GM12892 (cell line): ENCODE results near the gene CUBN.

Experiments used
- DNase-seq: peaks from one replicate; pipeline ENCODE4 v3.0.0; 2011; ENCODE audit not compliant: insufficient read length
- FAIRE-seq: peaks from 2 replicates; lab custom pipeline; 2011; peaks lifted over from hg19 to GRCh38; lab: Jason Lieb, UNC
- POLR2A ChIP-seq: IDR thresholded peaks from 2 replicates; pipeline ENCODE4 v1.6.1; 2011; ENCODE audit warnings: low read depth, low read length, control low read depth
- POLR2AphosphoS5 ChIP-seq: IDR thresholded peaks from 2 replicates; pipeline ENCODE4 v1.6.1; 2011; ENCODE audit warnings: low read depth, low read length, control low read depth
- TAF1 ChIP-seq: IDR thresholded peaks from 2 replicates; pipeline ENCODE4 v1.6.1; 2011; ENCODE audit warnings: low read depth, mild to moderate bottlenecking, control low read depth, low read length, borderline replicate concordance

The CUBN gene

GRCh38 chr10:16996530-16996964, 133.1 kb downstream of the CUBN start:
- no peak for FAIRE-seq
- no peak for DNase-seq
- TF ChIP-seq POLR2A: no peak

GRCh38 chr10:16995867-16996529, 133.6 kb downstream of the CUBN start:
- DNase-seq: no peak

GRCh38 chr10:16993186-16993585, 136.4 kb downstream of the CUBN start:
- FAIRE-seq: no peak
- TF ChIP-seq POLR2AphosphoS5 (no peak), POLR2A (no peak), TAF1 (no peak)
- no peak for DNase-seq

More at GRCh38 chr10:16995867-16996529, 133.6 kb downstream of the CUBN start:
- TF ChIP-seq POLR2AphosphoS5: no peak
- no peak for TF ChIP-seq POLR2A
- TF ChIP-seq TAF1: no peak
- no peak for FAIRE-seq

- DNase-seq (no peak), FAIRE-seq (no peak)
- no peak for TF ChIP-seq POLR2A
- no peak for TF ChIP-seq POLR2AphosphoS5
- no peak for TF ChIP-seq TAF1
These were observed 136.9 kb downstream of the CUBN start for GRCh38 chr10:16992611-16993119.

GRCh38 chr10:16991011-16991410, 138.6 kb downstream of the CUBN start:
- FAIRE-seq: no peak
- DNase-seq: no peak
- TF ChIP-seq POLR2A (no peak), POLR2AphosphoS5 (no peak), TAF1 (no peak)

GRCh38 chr10:16989826-16990293, 139.8 kb downstream of the CUBN start:
- TF ChIP-seq POLR2A: no peak
- no peak for TF ChIP-seq TAF1
- TF ChIP-seq POLR2AphosphoS5: no peak
- no peak for FAIRE-seq
- no peak for DNase-seq

GRCh38 chr10:16988900-16989299, 140.7 kb downstream of the CUBN start:
- FAIRE-seq (no peak), DNase-seq (no peak)
- TF ChIP-seq POLR2A (no peak), TAF1 (no peak), POLR2AphosphoS5 (no peak)

- DNase-seq: no peak
- FAIRE-seq: no peak
- no peak for TF ChIP-seq POLR2AphosphoS5
- no peak for TF ChIP-seq POLR2A
- no peak for TF ChIP-seq TAF1
These were observed 141.5 kb downstream of the CUBN start for GRCh38 chr10:16987976-16988610.

GRCh38 chr10:16987206-16987621, 142.4 kb downstream of the CUBN start:
- DNase-seq (no peak), FAIRE-seq (no peak)
- no peak for TF ChIP-seq TAF1
- no peak for TF ChIP-seq POLR2A
- no peak for TF ChIP-seq POLR2AphosphoS5

GRCh38 chr10:16986406-16987205, 143.0 kb downstream of the CUBN start:
- no peak for TF ChIP-seq POLR2A
- no peak for TF ChIP-seq POLR2AphosphoS5
- no peak for TF ChIP-seq TAF1
- DNase-seq: no peak
- FAIRE-seq: no peak

- FAIRE-seq (no peak), DNase-seq (no peak)
- TF ChIP-seq POLR2A: no peak
- TF ChIP-seq TAF1: no peak
- no peak for TF ChIP-seq POLR2AphosphoS5
These were observed 143.6 kb downstream of the CUBN start for GRCh38 chr10:16986082-16986405.

- DNase-seq (no peak), FAIRE-seq (no peak)
- TF ChIP-seq TAF1 (no peak), POLR2A (no peak), POLR2AphosphoS5 (no peak)
These were observed 145.4 kb downstream of the CUBN start for GRCh38 chr10:16984242-16984641.
